Measurements from ENCODE around the gene CYP4F2. TPM values are rescaled to one million over a fixed set of nuclear protein-coding genes. Genes with fewer than 3 reads are reported as not detected.

CYP4F2 gene
- total and polyA plus RNA-seq, 9 of the 15 experiments (the other 6 are each of a cell fraction or from before 2014, with no cell fraction given) = 0.10 to 0.56 (median 0.32) TPM; not detected in 2

- no peak for TF ChIP-seq CHD7 (IDR thresholded peaks at IDR 0.05; ENCODE audit: low read depth, low read length)
- no peak for TF ChIP-seq MAFF (IDR thresholded peaks at IDR 0.05; ENCODE audit: low read length)
- TF ChIP-seq FOXJ2 (tag; IDR thresholded peaks at IDR 0.05) = peak; percentile 85
- no peak for TF ChIP-seq PCBP2 (IDR thresholded peaks at IDR 0.05; ENCODE audit: low read depth, low read length, poor library complexity, severe bottlenecking)
- TF ChIP-seq, protein P1, sequence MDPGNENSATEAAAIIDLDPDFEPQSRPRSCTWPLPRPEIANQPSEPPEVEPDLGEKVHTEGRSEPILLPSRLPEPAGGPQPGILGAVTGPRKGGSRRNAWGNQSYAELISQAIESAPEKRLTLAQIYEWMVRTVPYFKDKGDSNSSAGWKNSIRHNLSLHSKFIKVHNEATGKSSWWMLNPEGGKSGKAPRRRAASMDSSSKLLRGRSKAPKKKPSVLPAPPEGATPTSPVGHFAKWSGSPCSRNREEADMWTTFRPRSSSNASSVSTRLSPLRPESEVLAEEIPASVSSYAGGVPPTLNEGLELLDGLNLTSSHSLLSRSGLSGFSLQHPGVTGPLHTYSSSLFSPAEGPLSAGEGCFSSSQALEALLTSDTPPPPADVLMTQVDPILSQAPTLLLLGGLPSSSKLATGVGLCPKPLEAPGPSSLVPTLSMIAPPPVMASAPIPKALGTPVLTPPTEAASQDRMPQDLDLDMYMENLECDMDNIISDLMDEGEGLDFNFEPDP (CRISPR knock-in tag; IDR thresholded peaks at IDR 0.05) = no peak
- TF ChIP-seq ZNF407 (IDR thresholded peaks at IDR 0.05; ENCODE audit: low read depth) = no peak
Observed at GRCh38 chr19:15837221-15837731, 60.6 kb downstream of the CYP4F2 start (continued).

Measured in K562 (cell line).